ENCODE results near the gene EXOC2.

The EXOC2 gene

GRCh38 chr6:558959-559358, 134.0 kb downstream of the EXOC2 start:
- no peak for TF ChIP-seq TAF1 (IDR thresholded peaks at IDR 0.05; ENCODE audit: low read depth, low read length)
- no peak for TF ChIP-seq POLR2A (IDR thresholded peaks at IDR 0.05; ENCODE audit: low read depth, low read length)
- no peak for TF ChIP-seq POLR2AphosphoS5 (IDR thresholded peaks at IDR 0.05; ENCODE audit: low read depth, low read length)
- TF ChIP-seq PAX5 (IDR thresholded peaks at IDR 0.05; ENCODE audit: insufficient read depth, low read length, severe bottlenecking): no peak
- TF ChIP-seq POU2F2 (IDR thresholded peaks at IDR 0.05; ENCODE audit: low read depth, low read length): no peak
- TF ChIP-seq SPI1 (IDR thresholded peaks at IDR 0.05; ENCODE audit: low read depth, low read length): no peak
- no peak for DNase-seq (ENCODE audit: insufficient read length, low spot score)
- FAIRE-seq: no peak

DNA sequence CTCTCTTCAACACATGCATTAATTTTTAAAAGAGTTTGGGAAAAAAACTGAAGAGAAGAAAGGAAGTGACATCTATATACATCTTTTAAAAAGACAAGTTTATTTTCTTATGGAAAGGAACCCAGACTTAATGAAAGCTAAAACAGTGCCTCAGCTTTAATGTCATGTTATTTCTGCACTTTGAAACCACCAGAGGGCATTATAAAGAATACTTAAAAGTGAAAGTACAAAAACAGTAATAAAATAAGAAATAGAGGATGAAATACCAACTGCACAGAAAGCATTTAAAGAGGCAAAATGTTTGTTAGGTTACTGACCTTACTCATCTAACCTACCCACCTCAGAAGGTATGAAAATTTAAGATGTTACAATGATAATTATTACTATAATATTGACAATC, 134.8 kb downstream of the EXOC2 start:
- FAIRE-seq (no peak), DNase-seq (ENCODE audit: insufficient read length, low spot score) (no peak)
- TF ChIP-seq TAF1 (IDR thresholded peaks at IDR 0.05; ENCODE audit: low read depth, low read length) (no peak), POU2F2 (IDR thresholded peaks at IDR 0.05; ENCODE audit: low read depth, low read length) (no peak), POLR2A (IDR thresholded peaks at IDR 0.05; ENCODE audit: low read depth, low read length) (no peak), POLR2AphosphoS5 (IDR thresholded peaks at IDR 0.05; ENCODE audit: low read depth, low read length) (no peak), PAX5 (IDR thresholded peaks at IDR 0.05; ENCODE audit: insufficient read depth, low read length, severe bottlenecking) (no peak), SPI1 (IDR thresholded peaks at IDR 0.05; ENCODE audit: low read depth, low read length) (no peak)

- FAIRE-seq: no peak
- TF ChIP-seq POLR2A (IDR thresholded peaks at IDR 0.05; ENCODE audit: low read depth, low read length): no peak
- no peak for TF ChIP-seq POLR2AphosphoS5 (IDR thresholded peaks at IDR 0.05; ENCODE audit: low read depth, low read length)
- TF ChIP-seq POU2F2 (IDR thresholded peaks at IDR 0.05; ENCODE audit: low read depth, low read length): no peak
- no peak for TF ChIP-seq TAF1 (IDR thresholded peaks at IDR 0.05; ENCODE audit: low read depth, low read length)
- no peak for TF ChIP-seq PAX5 (IDR thresholded peaks at IDR 0.05; ENCODE audit: insufficient read depth, low read length, severe bottlenecking)
- TF ChIP-seq SPI1 (IDR thresholded peaks at IDR 0.05; ENCODE audit: low read depth, low read length): no peak
- DNase-seq (ENCODE audit: insufficient read length, low spot score): no peak
Measured at GRCh38 chr6:551829-552350, 141.0 kb downstream of the EXOC2 start.

DNA sequence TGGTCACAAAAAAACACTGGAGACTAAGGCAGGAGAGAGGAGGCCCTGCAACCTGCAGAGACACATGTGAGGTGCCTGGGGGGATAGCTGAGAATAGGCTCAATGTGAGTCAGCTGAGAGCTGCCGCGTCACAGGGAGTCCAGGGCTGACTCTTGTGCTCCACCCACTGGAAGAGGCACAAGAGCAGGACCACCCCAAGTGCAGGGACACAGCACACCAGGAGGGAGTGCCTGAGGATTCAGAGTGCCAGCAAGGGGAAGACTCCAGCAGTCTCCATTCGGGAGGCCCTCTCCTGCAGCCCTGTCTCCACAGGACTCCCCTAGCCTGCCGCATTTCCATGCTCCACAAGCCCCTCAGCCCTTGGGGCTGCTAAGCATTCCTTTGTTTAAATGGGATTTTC, 141.5 kb downstream of the EXOC2 start:
- no peak for DNase-seq (ENCODE audit: insufficient read length, low spot score)
- no peak for FAIRE-seq
- TF ChIP-seq SPI1 (IDR thresholded peaks at IDR 0.05; ENCODE audit: low read depth, low read length) (no peak), POLR2AphosphoS5 (IDR thresholded peaks at IDR 0.05; ENCODE audit: low read depth, low read length) (no peak), POU2F2 (IDR thresholded peaks at IDR 0.05; ENCODE audit: low read depth, low read length) (no peak), PAX5 (IDR thresholded peaks at IDR 0.05; ENCODE audit: insufficient read depth, low read length, severe bottlenecking) (no peak), POLR2A (IDR thresholded peaks at IDR 0.05; ENCODE audit: low read depth, low read length) (no peak), TAF1 (IDR thresholded peaks at IDR 0.05; ENCODE audit: low read depth, low read length) (no peak)

- DNase-seq (ENCODE audit: insufficient read length, low spot score) (no peak), FAIRE-seq (no peak)
- TF ChIP-seq POU2F2 (IDR thresholded peaks at IDR 0.05; ENCODE audit: low read depth, low read length): no peak
Measured at GRCh38 chr6:549906-550305, 143.0 kb downstream of the EXOC2 start.

- no peak for TF ChIP-seq POU2F2 (IDR thresholded peaks at IDR 0.05; ENCODE audit: low read depth, low read length)
- TF ChIP-seq SPI1 (IDR thresholded peaks at IDR 0.05; ENCODE audit: low read depth, low read length): no peak
- FAIRE-seq: peak; percentile 28
Measured at GRCh38 chr6:548517-548916, 144.4 kb downstream of the EXOC2 start.

GRCh38 chr6:548091-548490, 144.8 kb downstream of the EXOC2 start:
- peak; percentile 9 for FAIRE-seq
- TF ChIP-seq POLR2AphosphoS5 (IDR thresholded peaks at IDR 0.05; ENCODE audit: low read depth, low read length) (no peak), POU2F2 (IDR thresholded peaks at IDR 0.05; ENCODE audit: low read depth, low read length) (no peak), PAX5 (IDR thresholded peaks at IDR 0.05; ENCODE audit: insufficient read depth, low read length, severe bottlenecking) (no peak), SPI1 (IDR thresholded peaks at IDR 0.05; ENCODE audit: low read depth, low read length) (no peak), POLR2A (IDR thresholded peaks at IDR 0.05; ENCODE audit: low read depth, low read length) (no peak), TAF1 (IDR thresholded peaks at IDR 0.05; ENCODE audit: low read depth, low read length) (no peak)
- no peak for DNase-seq (ENCODE audit: insufficient read length, low spot score)

More at GRCh38 chr6:548517-548916, 144.4 kb downstream of the EXOC2 start:
- no peak for DNase-seq (ENCODE audit: insufficient read length, low spot score)

DNA sequence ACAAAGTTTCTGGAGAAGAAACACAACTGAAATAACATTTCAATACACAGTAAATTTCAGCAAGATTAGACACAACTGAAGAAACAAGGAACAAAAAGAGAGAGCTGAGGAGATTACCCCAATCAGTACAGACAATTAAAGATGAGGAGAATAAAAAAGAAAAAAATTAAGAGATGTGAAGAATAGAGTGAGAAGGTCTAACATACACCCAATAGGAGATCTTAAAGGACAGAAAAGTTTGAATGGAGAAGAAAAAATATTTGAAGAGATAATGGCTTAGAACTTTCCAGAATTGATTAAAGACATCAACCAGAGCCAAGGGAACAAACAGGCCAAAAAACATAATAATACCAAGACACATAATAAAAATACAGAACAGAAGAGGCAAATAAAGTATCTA, 152.4 kb downstream of the EXOC2 start:
- no peak for TF ChIP-seq POLR2A (IDR thresholded peaks at IDR 0.05; ENCODE audit: low read depth, low read length)
- TF ChIP-seq POLR2AphosphoS5 (IDR thresholded peaks at IDR 0.05; ENCODE audit: low read depth, low read length): no peak
- TF ChIP-seq TAF1 (IDR thresholded peaks at IDR 0.05; ENCODE audit: low read depth, low read length): no peak
- no peak for TF ChIP-seq SPI1 (IDR thresholded peaks at IDR 0.05; ENCODE audit: low read depth, low read length)
- TF ChIP-seq PAX5 (IDR thresholded peaks at IDR 0.05; ENCODE audit: insufficient read depth, low read length, severe bottlenecking): no peak
- TF ChIP-seq POU2F2 (IDR thresholded peaks at IDR 0.05; ENCODE audit: low read depth, low read length): no peak
- FAIRE-seq (no peak), DNase-seq (ENCODE audit: insufficient read length, low spot score) (no peak)

GRCh38 chr6:537114-537513, 155.8 kb downstream of the EXOC2 start:
- FAIRE-seq (peak; percentile 55), DNase-seq (ENCODE audit: insufficient read length, low spot score) (no peak)
- TF ChIP-seq SPI1 (IDR thresholded peaks at IDR 0.05; ENCODE audit: low read depth, low read length) (no peak), POLR2A (IDR thresholded peaks at IDR 0.05; ENCODE audit: low read depth, low read length) (no peak), POU2F2 (IDR thresholded peaks at IDR 0.05; ENCODE audit: low read depth, low read length) (no peak)

DNA sequence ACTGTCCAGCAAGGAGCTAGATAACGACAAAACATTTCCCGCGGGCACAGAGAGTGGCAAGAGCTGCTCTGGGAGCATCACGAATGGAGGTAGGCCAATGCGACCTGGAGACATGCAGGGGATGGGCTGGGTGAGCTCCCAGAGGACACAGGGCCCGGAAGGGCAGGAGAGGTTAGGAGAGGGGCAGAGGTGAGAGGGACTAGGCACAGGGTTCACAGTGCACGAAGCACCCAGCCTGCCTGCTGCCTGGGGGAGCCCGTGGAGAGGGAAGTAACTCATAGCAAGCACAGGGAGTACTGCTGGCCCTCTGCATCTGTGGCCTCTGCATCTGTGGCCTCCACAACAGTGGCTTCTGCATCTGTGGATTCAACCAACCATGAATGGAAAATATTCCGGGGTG, 162.5 kb downstream of the EXOC2 start:
- no peak for TF ChIP-seq TAF1 (IDR thresholded peaks at IDR 0.05; ENCODE audit: low read depth, low read length)
- TF ChIP-seq POLR2AphosphoS5 (IDR thresholded peaks at IDR 0.05; ENCODE audit: low read depth, low read length): no peak
- no peak for TF ChIP-seq POLR2A (IDR thresholded peaks at IDR 0.05; ENCODE audit: low read depth, low read length)
- no peak for TF ChIP-seq PAX5 (IDR thresholded peaks at IDR 0.05; ENCODE audit: insufficient read depth, low read length, severe bottlenecking)
- TF ChIP-seq SPI1 (IDR thresholded peaks at IDR 0.05; ENCODE audit: low read depth, low read length): no peak
- no peak for TF ChIP-seq POU2F2 (IDR thresholded peaks at IDR 0.05; ENCODE audit: low read depth, low read length)
- DNase-seq (ENCODE audit: insufficient read length, low spot score) (no peak), FAIRE-seq (no peak)
